ENCODE measurements around the gene MYL10. TPM values are rescaled to one million over a fixed set of nuclear protein-coding genes. Genes with fewer than 3 reads are reported as not detected.

The MYL10 gene
- polyA plus RNA-seq, 1 donor from 2014 or later = not detected

- H2AFZ ChIP-seq (ENCODE audit: low read depth, low read length) = no peak overlapping the region
- no peak overlapping the region for H3K4me2 ChIP-seq (ENCODE audit: low read length)
- H3F3A ChIP-seq (ENCODE audit: insufficient read depth, low read length, poor library complexity, severe bottlenecking) = no peaks in the 10 kb centered on the region
- no peaks in the 10 kb centered on the region for H3K36me3 ChIP-seq (ENCODE audit: insufficient read depth, low read length)
- H4K20me1 ChIP-seq (ENCODE audit: insufficient read depth) = no peaks in the 10 kb centered on the region
- no peaks in the 10 kb centered on the region for H3K9me3 ChIP-seq (ENCODE audit: low read length)
- TF ChIP-seq REST (IDR thresholded peaks at IDR 0.05; ENCODE audit: borderline replicate concordance) (no peak), RAD21 (conservative IDR thresholded peaks at IDR 0.05) (no peak), POLR2AphosphoS5 (IDR thresholded peaks at IDR 0.05) (no peak), EZH2 (IDR thresholded peaks at IDR 0.05; ENCODE audit: borderline replicate concordance, insufficient read depth, low read length, poor library complexity, severe bottlenecking) (no peak), EP300 (conservative IDR thresholded peaks at IDR 0.05; ENCODE audit: poor library complexity, severe bottlenecking) (no peak), MXI1 (conservative IDR thresholded peaks at IDR 0.05; ENCODE audit: poor library complexity, severe bottlenecking) (no peak), SMC3 (conservative IDR thresholded peaks at IDR 0.05; ENCODE audit: poor library complexity) (no peak)
- H3K79me2 ChIP-seq (replicated peaks; ENCODE audit: insufficient read depth, low read length) = no peaks in the 10 kb centered on the region
- H3K4me3 ChIP-seq (ENCODE audit: low read length) = no peak overlapping the region
- H3K27me3 ChIP-seq (ENCODE audit: insufficient read depth, low read depth, low read length) = no peaks in the 10 kb centered on the region
- no peak overlapping the region for H3K27ac ChIP-seq (ENCODE audit: low read length)
- H3K9ac ChIP-seq (ENCODE audit: low read length) = no peak overlapping the region
- H3K9me2 ChIP-seq (ENCODE audit: insufficient read depth, low read length) = no peaks in the 10 kb centered on the region
Measured at GRCh38 chr7:101620991-101621390, 8.1 kb downstream of the MYL10 start.

GRCh38 chr7:101620395-101620794, 8.7 kb downstream of the MYL10 start:
- Histone ChIP-seq H3K79me2 (replicated peaks; ENCODE audit: insufficient read depth, low read length) (no peaks in the 10 kb centered on the region), H3K27me3 (ENCODE audit: insufficient read depth, low read depth, low read length) (no peaks in the 10 kb centered on the region), H3K4me2 (ENCODE audit: low read length) (no peak overlapping the region), H3K27ac (ENCODE audit: low read length) (no peak overlapping the region), H2AFZ (ENCODE audit: low read depth, low read length) (no peak overlapping the region), H4K20me1 (ENCODE audit: insufficient read depth) (no peaks in the 10 kb centered on the region), H3K9ac (ENCODE audit: low read length) (no peak overlapping the region), H3F3A (ENCODE audit: insufficient read depth, low read length, poor library complexity, severe bottlenecking) (no peaks in the 10 kb centered on the region), H3K9me2 (ENCODE audit: insufficient read depth, low read length) (no peaks in the 10 kb centered on the region), H3K9me3 (ENCODE audit: low read length) (no peaks in the 10 kb centered on the region), H3K36me3 (ENCODE audit: insufficient read depth, low read length) (no peaks in the 10 kb centered on the region), H3K4me3 (ENCODE audit: low read length) (no peak overlapping the region)
- TF ChIP-seq EZH2 (IDR thresholded peaks at IDR 0.05; ENCODE audit: borderline replicate concordance, insufficient read depth, low read length, poor library complexity, severe bottlenecking) (no peak), SMC3 (conservative IDR thresholded peaks at IDR 0.05; ENCODE audit: poor library complexity) (no peak), POLR2AphosphoS5 (IDR thresholded peaks at IDR 0.05) (no peak), CTCF (IDR thresholded peaks at IDR 0.05; ENCODE audit: poor library complexity, severe bottlenecking) (no peak), RAD21 (conservative IDR thresholded peaks at IDR 0.05) (no peak)

GRCh38 chr7:101618916-101619315, 10.2 kb downstream of the MYL10 start:
- H2AFZ ChIP-seq (ENCODE audit: low read depth, low read length) = no peak overlapping the region
- H3K27ac ChIP-seq (ENCODE audit: low read length) = no peak overlapping the region

More at GRCh38 chr7:101618916-101619315, 10.2 kb downstream of the MYL10 start:
- H3K27me3 ChIP-seq (ENCODE audit: insufficient read depth, low read depth, low read length) = no peaks in the 10 kb centered on the region
- H3F3A ChIP-seq (ENCODE audit: insufficient read depth, low read length, poor library complexity, severe bottlenecking) = no peaks in the 10 kb centered on the region
- TF ChIP-seq RAD21 (conservative IDR thresholded peaks at IDR 0.05) (no peak), POLR2AphosphoS5 (IDR thresholded peaks at IDR 0.05) (no peak), REST (IDR thresholded peaks at IDR 0.05; ENCODE audit: borderline replicate concordance) (no peak), SMC3 (conservative IDR thresholded peaks at IDR 0.05; ENCODE audit: poor library complexity) (no peak), TAF1 (IDR thresholded peaks at IDR 0.05; ENCODE audit: low read depth) (no peak), EZH2 (IDR thresholded peaks at IDR 0.05; ENCODE audit: borderline replicate concordance, insufficient read depth, low read length, poor library complexity, severe bottlenecking) (no peak), EP300 (conservative IDR thresholded peaks at IDR 0.05; ENCODE audit: poor library complexity, severe bottlenecking) (no peak), MXI1 (conservative IDR thresholded peaks at IDR 0.05; ENCODE audit: poor library complexity, severe bottlenecking) (no peak), CTCF (IDR thresholded peaks at IDR 0.05; ENCODE audit: poor library complexity, severe bottlenecking) (no peak)
- H3K79me2 ChIP-seq (replicated peaks; ENCODE audit: insufficient read depth, low read length) = no peaks in the 10 kb centered on the region
- no peak overlapping the region for H3K9ac ChIP-seq (ENCODE audit: low read length)
- H3K9me3 ChIP-seq (ENCODE audit: low read length) = no peaks in the 10 kb centered on the region
- no peak overlapping the region for H3K4me3 ChIP-seq (ENCODE audit: low read length)
- H4K20me1 ChIP-seq (ENCODE audit: insufficient read depth) = no peaks in the 10 kb centered on the region
- no peak overlapping the region for H3K4me2 ChIP-seq (ENCODE audit: low read length)
- H3K9me2 ChIP-seq (ENCODE audit: insufficient read depth, low read length) = no peaks in the 10 kb centered on the region
- no peaks in the 10 kb centered on the region for H3K36me3 ChIP-seq (ENCODE audit: insufficient read depth, low read length)

All from neural cell (in vitro differentiated cells).